B cell (primary cell): ENCODE results near the gene TNFRSF19. TPM values are rescaled to one million over a fixed set of nuclear protein-coding genes. Genes with fewer than 3 reads are reported as not detected.

Experiments used
- ATAC-seq: fragments of 200-7000 bp; cut with Tn5 transposase; one replicate; pipeline ENCODE4 v1.10.0; 2021; ENCODE audit warnings: low read depth, mild to moderate bottlenecking, moderate number of reproducible peaks, moderate library complexity
- CTCF ChIA-PET: fragments of 350-600 bp; sonication (Branson Sonifier 250); formaldehyde crosslinking; loops from one replicate; lab custom pipeline; 2021; ENCODE audit warnings: antibody characterized with exemption, inconsistent platforms; lab: Charles Lee
- POLR2A ChIA-PET: fragments of 350-600 bp; sonication (Branson Sonifier 250); formaldehyde crosslinking; loops from one replicate; lab custom pipeline; 2021; ENCODE audit warnings: antibody characterized with exemption; lab: Charles Lee
- DNase-seq: peaks from one replicate; pipeline ENCODE4 v3.0.0; 2013
- H2AFZ ChIP-seq: 2 replicates; pipeline ENCODE4 v1.6.1; 2012; ENCODE audit warnings: mild to moderate bottlenecking, low read depth, low read length; ENCODE audit not compliant: insufficient read depth, poor library complexity, severe bottlenecking
- H3K27ac ChIP-seq, 2 donors: 1 replicate in 1 of 2; 2 replicates in 1 of 2; pipeline ENCODE4 v1.5.1; 2012 to 2013; ENCODE audit warnings: low read length in 2 of 2, mild to moderate bottlenecking in 2 of 2, moderate library complexity in 1 of 2
- H3K27me3 ChIP-seq, 4 experiments: fragments of 200-600 bp in 1 of 4; sonication (generic) in 1 of 4; replicated peaks in 1 of 4; 1 replicate in 2 of 4; 2 replicates in 2 of 4; pipeline versions ENCODE4 v1.6.1 to v1.7.0; 2013 to 2016; ENCODE audit warnings: low read length in 3 of 4, mild to moderate bottlenecking in 2 of 4, mixed read lengths in 1 of 4, moderate library complexity in 1 of 4; ENCODE audit not compliant: insufficient read depth in 4 of 4, control insufficient read depth in 3 of 4; ENCODE audit errors: control extremely low read depth in 1 of 4
- H3K36me3 ChIP-seq, 2 experiments: replicated peaks in 1 of 2; 1 replicate in 1 of 2; 2 replicates in 1 of 2; pipeline versions ENCODE4 v1.6.1 to v1.7.1; 2013; ENCODE audit warnings: low read length in 1 of 2; ENCODE audit not compliant: insufficient read depth in 2 of 2, control insufficient read depth in 1 of 2; ENCODE audit errors: control extremely low read depth in 1 of 2, extremely low read depth in 1 of 2
- H3K4me1 ChIP-seq, 2 donors: fragments of 200-600 bp in 1 of 2; sonication (generic) in 1 of 2; 1 replicate in 1 of 2; 2 replicates in 1 of 2; pipeline versions ENCODE4 v1.5.1 to v1.6.1; 2013 to 2017; ENCODE audit warnings: low read length in 2 of 2; ENCODE audit not compliant: control insufficient read depth in 2 of 2, insufficient read depth in 2 of 2
- H3K4me2 ChIP-seq: replicated peaks from 2 replicates; pipeline ENCODE3; 2012; ENCODE audit warnings: mild to moderate bottlenecking, low read depth, low read length; ENCODE audit not compliant: poor library complexity, severe bottlenecking
- H3K4me3 ChIP-seq, 5 experiments: fragments of 200-600 bp in 1 of 5; sonication (generic) in 1 of 5; 1 replicate in 3 of 5; 2 replicates in 2 of 5; pipeline versions ENCODE4 v1.5.1 to v1.7.0; 2011 to 2016; ENCODE audit warnings: low read length in 4 of 5, mild to moderate bottlenecking in 4 of 5, low read depth in 2 of 5, control low read depth in 1 of 5, moderate library complexity in 1 of 5; ENCODE audit not compliant: insufficient read depth in 1 of 5; ENCODE audit errors: control extremely low read depth in 1 of 5, extremely low read depth in 1 of 5
- H3K79me2 ChIP-seq: fragments of 200-600 bp; sonication (generic); one replicate; pipeline ENCODE4 v1.6.0; 2016; ENCODE audit warnings: low read length; ENCODE audit not compliant: control insufficient read depth, insufficient read depth
- H3K9ac ChIP-seq: fragments of 200-600 bp; sonication (generic); 2 replicates; pipeline ENCODE4 v1.6.1; 2017; ENCODE audit warnings: mild to moderate bottlenecking, low read length, moderate library complexity
- H3K9me3 ChIP-seq, 3 donors: one replicate each; pipeline versions ENCODE4 v1.6.1 to v1.7.1; 2013; ENCODE audit warnings: low read length in 2 of 3; ENCODE audit not compliant: control insufficient read depth in 2 of 3, insufficient read depth in 1 of 3; ENCODE audit errors: control extremely low read depth in 1 of 3
- H4K20me1 ChIP-seq: 2 replicates; pipeline ENCODE4 v1.6.0; 2012; ENCODE audit warnings: mild to moderate bottlenecking, low read length; ENCODE audit not compliant: insufficient read depth, control insufficient read depth, poor library complexity, severe bottlenecking
- H3K27ac Mint-ChIP-seq: one replicate; pipeline ENCODE4 v1.8.0; 2021; ENCODE audit warnings: mixed read lengths
- H3K27me3 Mint-ChIP-seq: one replicate; pipeline ENCODE4 v1.8.0; 2021; ENCODE audit warnings: mixed read lengths
- H3K4me1 Mint-ChIP-seq: one replicate; pipeline ENCODE4 v1.8.0; 2021; ENCODE audit warnings: mixed read lengths
- H3K4me3 Mint-ChIP-seq: one replicate; pipeline ENCODE4 v1.8.0; 2021; ENCODE audit warnings: mixed read lengths
- H3K9me3 Mint-ChIP-seq: one replicate; pipeline ENCODE4 v1.8.0; 2022; ENCODE audit warnings: mixed read lengths; ENCODE audit not compliant: insufficient read depth
- EZH2 ChIP-seq: IDR thresholded peaks from 2 replicates; pipeline ENCODE4 v1.6.1; 2012; ENCODE audit warnings: borderline replicate concordance, low read depth, mild to moderate bottlenecking, moderate library complexity, low read length; ENCODE audit not compliant: insufficient read depth, poor library complexity, severe bottlenecking
- WGBS: methylation state at CpG from one replicate; pipeline ENCODE4 v1.1.5; 2013; ENCODE audit warnings: missing lambda C conversion rate; ENCODE audit not compliant: insufficient coverage; 5-methylcytosine and 5-hydroxymethylcytosine counted together
- intact Hi-C: fragments of 100-400 bp; cut with micrococcal nuclease; formaldehyde crosslinking; loops from one replicate; pipeline ENCODE4 v1.10.0; 2022
- polyA plus RNA-seq: library from polyadenylated mRNA; depleted of rRNA; stranded (reverse); fragments of >200 nt; gene quantifications from 2 replicates; pipeline ENCODE4 v1.2.3, GENCODE V29; 2012
- total RNA-seq, 2 donors: library from RNA; stranded (reverse); fragments of 120-200 nt in 1 of 2; gene quantifications; 1 replicate in 1 of 2; 2 replicates in 1 of 2; pipeline versions ENCODE4 v1.2.3 to v1.2.4, GENCODE V29; 2013 to 2022
- TF ChIP-seq, protein P1 (sequence below): fragments of 200-600 bp; IDR thresholded peaks from one replicate; pipeline ENCODE4 v1.8.0; 2022; ENCODE audit warnings: antibody characterized with exemption, mild to moderate bottlenecking

TNFRSF19 gene
- total and polyA plus RNA-seq, 2 donors (not counting 1 experiment from before 2014, with no cell fraction given): 0.36 TPM; not detected in 1

DNA sequence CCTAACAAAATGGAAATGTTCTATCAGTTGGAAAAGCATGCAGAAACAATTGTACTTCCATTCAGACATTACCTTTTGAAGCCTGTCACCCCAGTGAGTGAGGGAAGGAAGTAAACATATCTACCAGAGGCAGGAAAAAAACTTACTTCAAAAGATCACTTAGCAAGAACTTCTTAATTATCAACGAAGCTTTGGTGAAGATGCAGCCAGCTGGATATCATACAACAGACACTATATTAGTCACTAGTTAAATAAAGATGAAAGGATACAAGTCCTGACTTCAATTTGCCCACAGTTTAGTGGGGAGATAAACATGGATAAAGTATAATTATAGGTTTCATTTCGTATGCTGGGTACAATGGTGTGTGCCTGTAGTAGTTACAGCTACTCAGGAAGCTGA, 148.8 kb downstream of the TNFRSF19 start:
- no peak for TF ChIP-seq EZH2
- TF ChIP-seq, protein P1, sequence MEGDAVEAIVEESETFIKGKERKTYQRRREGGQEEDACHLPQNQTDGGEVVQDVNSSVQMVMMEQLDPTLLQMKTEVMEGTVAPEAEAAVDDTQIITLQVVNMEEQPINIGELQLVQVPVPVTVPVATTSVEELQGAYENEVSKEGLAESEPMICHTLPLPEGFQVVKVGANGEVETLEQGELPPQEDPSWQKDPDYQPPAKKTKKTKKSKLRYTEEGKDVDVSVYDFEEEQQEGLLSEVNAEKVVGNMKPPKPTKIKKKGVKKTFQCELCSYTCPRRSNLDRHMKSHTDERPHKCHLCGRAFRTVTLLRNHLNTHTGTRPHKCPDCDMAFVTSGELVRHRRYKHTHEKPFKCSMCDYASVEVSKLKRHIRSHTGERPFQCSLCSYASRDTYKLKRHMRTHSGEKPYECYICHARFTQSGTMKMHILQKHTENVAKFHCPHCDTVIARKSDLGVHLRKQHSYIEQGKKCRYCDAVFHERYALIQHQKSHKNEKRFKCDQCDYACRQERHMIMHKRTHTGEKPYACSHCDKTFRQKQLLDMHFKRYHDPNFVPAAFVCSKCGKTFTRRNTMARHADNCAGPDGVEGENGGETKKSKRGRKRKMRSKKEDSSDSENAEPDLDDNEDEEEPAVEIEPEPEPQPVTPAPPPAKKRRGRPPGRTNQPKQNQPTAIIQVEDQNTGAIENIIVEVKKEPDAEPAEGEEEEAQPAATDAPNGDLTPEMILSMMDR: no peak
- Histone ChIP-seq H2AFZ (no peak overlapping the region), H3K4me2 (no peak overlapping the region), H3K36me3 (no peaks in the 10 kb centered on the region), H3K79me2 (no peaks in the 10 kb centered on the region), H3K9ac (no peak overlapping the region), H3K27ac (no peak overlapping the region), H4K20me1 (no peaks in the 10 kb centered on the region), H3K4me1 (no peaks in the 10 kb centered on the region), H3K9me3 (peaks cover 0 to 16% (median 0%) of the 10 kb centered on the region in 3 donors), H3K27me3 (peaks cover 0 to 6% (median 0%) of the 10 kb centered on the region in 4 experiments), H3K4me3 (no peak overlapping the region)
- peaks cover 11% of the 10 kb centered on the region for H3K27me3 Mint-ChIP-seq
- WGBS: no CpG with 5 or more reads among the region's 2 CpGs
- peaks cover 4% of the 10 kb centered on the region for H3K4me1 Mint-ChIP-seq
- no peaks in the 10 kb centered on the region for H3K9me3 Mint-ChIP-seq
- DNase-seq (no peak), ATAC-seq (no peak)
- no peak overlapping the region for H3K4me3 Mint-ChIP-seq
- ChIA-PET CTCF (no interaction called here), POLR2A (no interaction called here)
- intact Hi-C loops: no loop called here
- H3K27ac Mint-ChIP-seq: no peak overlapping the region

DNA sequence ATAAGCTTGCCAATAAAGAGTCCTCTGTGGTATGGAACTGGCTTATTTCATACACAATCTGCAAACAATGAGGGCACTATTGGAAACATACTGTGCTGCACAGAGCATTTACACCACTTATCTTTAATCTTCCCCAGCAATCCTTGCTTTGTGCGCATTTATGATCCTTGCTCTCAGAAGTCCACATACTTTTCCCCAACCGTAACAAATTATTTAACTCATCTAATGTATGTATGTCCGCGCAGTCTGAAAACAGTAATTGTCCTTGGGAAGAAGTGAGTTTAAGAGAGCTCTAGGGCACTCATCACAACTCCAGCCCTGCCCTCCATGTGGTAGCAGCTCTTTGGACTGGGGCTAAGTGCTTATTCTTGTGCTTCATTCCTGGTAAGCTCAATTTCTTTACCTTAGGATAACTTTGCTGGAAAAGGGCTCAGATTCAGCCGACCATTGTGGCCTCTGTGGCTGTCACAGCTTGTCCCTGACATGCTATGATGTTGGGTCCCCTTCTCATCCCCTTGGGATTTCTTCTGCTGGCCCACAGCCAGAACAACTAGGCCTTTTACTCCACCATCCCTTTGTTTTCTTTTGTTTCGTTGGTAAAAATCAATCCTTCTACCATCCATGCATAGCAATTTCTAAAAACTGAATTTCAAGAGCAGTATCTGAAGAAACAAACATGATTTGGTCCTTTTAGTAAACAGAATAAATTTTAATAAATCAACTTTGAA, 152.7 kb downstream of the TNFRSF19 start:
- H3K27ac Mint-ChIP-seq: no peak overlapping the region
- H3K9me3 Mint-ChIP-seq: no peaks in the 10 kb centered on the region
- Histone ChIP-seq H3K4me3 (no peak overlapping the region), H2AFZ (no peak overlapping the region), H3K4me2 (no peak overlapping the region), H3K9me3 (peaks cover 0 to 8% (median 0%) of the 10 kb centered on the region in 3 donors), H3K27ac (no peak overlapping the region), H3K9ac (no peak overlapping the region), H3K36me3 (no peaks in the 10 kb centered on the region), H3K79me2 (no peaks in the 10 kb centered on the region), H3K4me1 (no peaks in the 10 kb centered on the region), H3K27me3 (no peaks in the 10 kb centered on the region), H4K20me1 (no peaks in the 10 kb centered on the region)
- H3K4me3 Mint-ChIP-seq: no peak overlapping the region
- H3K27me3 Mint-ChIP-seq: no peaks in the 10 kb centered on the region
- WGBS: 88% methylated on average over 1 of the region's 6 CpGs
- TF ChIP-seq, protein P1: no peak
- no peak for TF ChIP-seq EZH2
- no peak for DNase-seq
- ATAC-seq: no peak
- intact Hi-C loops: no loop called here
- POLR2A ChIA-PET: no interaction called here
- no peaks in the 10 kb centered on the region for H3K4me1 Mint-ChIP-seq
- CTCF ChIA-PET: interaction anchor here (1.0 kb wide), 1 partner anchor 17 kb away, joined by 3 read pairs; no protein-coding TSS in a partner anchor
